Left ventricle myocardium inferior (tissue), 1 donor: ENCODE measurements around the gene LCN6. TPM values are rescaled to one million over a fixed set of nuclear protein-coding genes. Genes with fewer than 3 reads are reported as not detected.

ENCODE experiments used
- DNase-seq: peaks from one replicate; pipeline ENCODE4 v3.0.0-alpha.2; 2020
- H3K27ac ChIP-seq: fragments of 200-600 bp; replicated peaks from 2 replicates; pipeline ENCODE4 v1.8.0; 2021
- H3K27me3 ChIP-seq: fragments of 200-600 bp; 2 replicates; pipeline ENCODE4 v1.8.0; 2021; ENCODE audit warnings: low read depth
- H3K36me3 ChIP-seq: fragments of 200-600 bp; 2 replicates; pipeline ENCODE4 v1.8.0; 2021
- H3K4me1 ChIP-seq: fragments of 200-600 bp; 2 replicates; pipeline ENCODE4 v1.8.0; 2021
- H3K4me3 ChIP-seq: fragments of 200-600 bp; 2 replicates; pipeline ENCODE4 v1.8.0; 2021; ENCODE audit warnings: mild to moderate bottlenecking, moderate library complexity
- H3K9me3 ChIP-seq: fragments of 200-600 bp; replicated peaks from 2 replicates; pipeline ENCODE4 v1.8.0; 2021
- CTCF ChIP-seq: fragments of 200-600 bp; IDR thresholded peaks from 2 replicates; pipeline ENCODE4 v1.8.0; 2021; ENCODE audit warnings: antibody characterized with exemption, mild to moderate bottlenecking, borderline replicate concordance
- intact Hi-C: fragments of 100-400 bp; cut with micrococcal nuclease; formaldehyde crosslinking; loops from one replicate; pipeline ENCODE4 v1.11.0; 2022
- total RNA-seq: library from RNA; stranded (reverse); fragmentation: NEBNext Ultra II Directional; extraction: Animal tissue kit (Norgen Biotek cat#: 25700); gene quantifications from one replicate; pipeline ENCODE4 v1.2.1, GENCODE V29; 2021
- donor health status: DM: no; HTN: yes; CAD: no; lungs with severe emphysema.

The LCN6 gene
- total RNA-seq, 1 donor from 2014 or later: 14.6 TPM

DNA sequence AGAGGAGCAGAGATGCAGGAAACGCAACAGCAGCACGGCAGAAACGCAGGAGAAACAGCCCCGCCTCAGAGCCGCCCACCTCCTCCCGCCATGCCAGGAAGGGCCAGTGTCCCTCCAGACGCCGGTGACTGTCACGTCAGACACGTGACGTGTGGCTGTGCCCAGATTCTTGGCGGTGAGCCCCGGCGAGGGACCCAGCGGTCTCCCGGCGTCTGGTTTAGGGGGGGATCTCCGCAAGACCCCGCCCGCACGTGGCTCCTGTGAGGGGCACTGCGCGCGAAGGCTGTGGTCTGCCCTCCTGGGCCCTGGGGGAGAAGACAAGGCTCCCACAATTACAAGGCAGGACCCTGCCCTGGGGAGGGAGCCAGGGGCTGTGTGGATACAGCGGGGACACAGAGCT, 12.1 kb upstream of the LCN6 start:
- H3K27ac ChIP-seq: no peak overlapping the region
- TF ChIP-seq CTCF: no peak
- intact Hi-C loops: no loop called here
- peaks cover 33% of the 10 kb centered on the region for H3K4me1 ChIP-seq
- DNase-seq: no peak
- peaks cover 4% of the 10 kb centered on the region for H3K9me3 ChIP-seq
- H3K4me3 ChIP-seq: no peak overlapping the region
- no peaks in the 10 kb centered on the region for H3K36me3 ChIP-seq
- peaks cover 28% of the 10 kb centered on the region for H3K27me3 ChIP-seq

DNA sequence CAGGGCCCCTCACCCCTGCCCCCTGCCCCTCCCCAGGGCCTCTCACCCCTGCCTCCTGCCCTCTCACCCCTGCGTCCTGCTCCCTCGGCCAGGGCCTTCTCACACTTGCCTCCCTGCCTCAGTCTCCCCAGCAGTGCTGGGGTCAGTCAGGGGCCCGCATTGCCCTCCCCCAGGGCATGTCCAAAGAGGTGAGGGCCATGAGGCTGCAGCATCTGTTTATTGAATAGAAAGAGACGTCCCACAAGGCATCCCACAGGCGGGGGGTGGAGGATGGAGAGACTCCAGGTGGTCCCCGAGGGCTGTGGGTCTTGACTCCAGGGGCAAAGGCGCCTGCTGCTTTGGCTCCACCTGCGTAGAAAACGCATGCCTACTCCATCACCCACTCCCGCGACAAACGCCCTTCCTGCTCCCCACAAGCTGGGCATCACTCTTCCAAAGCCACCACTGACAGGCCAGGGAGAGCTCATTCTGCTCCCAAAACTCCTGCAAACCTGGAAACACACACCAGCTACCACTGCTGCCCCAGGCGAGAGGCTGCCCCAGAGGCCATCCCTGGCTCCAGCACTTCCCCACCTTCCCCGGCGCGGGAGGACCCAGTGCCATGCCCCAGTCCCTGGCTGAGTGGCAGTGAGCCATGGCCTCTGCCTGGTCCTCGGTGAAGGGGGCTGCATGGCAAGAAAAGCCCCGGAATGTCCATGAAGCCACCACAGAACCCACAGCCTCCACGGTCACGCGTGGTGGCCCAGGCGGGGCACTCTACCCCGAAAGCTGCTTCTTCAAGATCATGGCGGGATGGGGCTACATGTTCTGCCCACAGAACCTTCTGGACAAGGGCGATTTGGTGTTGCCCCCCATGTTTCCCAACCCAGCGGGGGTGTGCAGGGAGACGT, 11.4 kb upstream of the LCN6 start:
- Histone ChIP-seq H3K27me3 (peaks cover 28% of the 10 kb centered on the region), H3K36me3 (no peaks in the 10 kb centered on the region), H3K4me3 (no peak overlapping the region), H3K9me3 (peaks cover 4% of the 10 kb centered on the region), H3K27ac (no peak overlapping the region), H3K4me1 (peaks cover 29% of the 10 kb centered on the region)
- TF ChIP-seq CTCF: no peak
- DNase-seq: no peak
- intact Hi-C loops: no loop called here

DNA sequence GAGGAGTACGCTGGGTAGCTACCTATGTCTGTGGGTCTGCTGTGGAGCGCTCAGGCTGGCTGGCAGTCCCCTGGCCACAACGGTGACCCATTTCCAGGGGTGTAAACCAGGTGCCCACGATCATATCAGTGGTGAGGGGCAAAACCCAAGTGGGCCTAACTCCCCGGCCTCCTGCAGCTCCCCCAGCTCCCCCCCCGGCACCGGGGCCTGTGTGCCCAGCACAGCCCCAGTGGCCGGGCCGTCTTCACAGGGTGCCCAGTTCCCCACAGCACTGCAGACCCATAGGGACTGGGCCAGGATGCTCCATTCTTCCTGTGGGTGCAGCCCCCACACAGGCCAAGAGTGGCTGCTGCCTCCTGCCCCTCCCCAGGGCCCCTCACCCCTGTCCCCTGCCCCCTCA, 10.7 kb upstream of the LCN6 start:
- no peak overlapping the region for H3K27ac ChIP-seq
- TF ChIP-seq CTCF: no peak
- H3K27me3 ChIP-seq: peaks cover 23% of the 10 kb centered on the region
- H3K4me3 ChIP-seq: no peak overlapping the region
- H3K9me3 ChIP-seq: peaks cover 4% of the 10 kb centered on the region
- intact Hi-C loops: no loop called here
- no peak for DNase-seq
- peaks cover 25% of the 10 kb centered on the region for H3K4me1 ChIP-seq
- no peaks in the 10 kb centered on the region for H3K36me3 ChIP-seq

DNA sequence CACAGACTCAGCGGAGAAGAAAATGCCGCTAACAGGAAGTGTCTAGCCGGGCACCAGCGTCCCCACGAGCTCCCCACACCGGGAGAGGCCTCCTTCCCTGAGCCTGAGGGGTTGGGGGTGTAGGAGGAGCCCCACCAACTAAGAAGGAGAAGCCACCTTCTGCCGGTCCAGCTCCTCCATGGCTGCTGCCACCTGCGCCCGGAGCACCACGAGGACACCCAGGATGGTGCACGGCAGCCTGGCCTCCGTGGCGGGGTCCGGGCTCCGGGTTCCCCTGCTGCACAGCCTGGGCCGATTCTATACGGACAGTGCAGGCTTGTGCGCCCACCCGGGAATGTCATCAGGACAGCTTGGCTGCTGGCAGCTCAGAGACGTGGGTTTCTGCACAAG, 9.4 kb upstream of the LCN6 start:
- no peaks in the 10 kb centered on the region for H3K36me3 ChIP-seq
- H3K9me3 ChIP-seq: peaks cover 4% of the 10 kb centered on the region
- intact Hi-C loops: no loop called here
- H3K4me3 ChIP-seq: no peak overlapping the region
- DNase-seq: no peak
- H3K27ac ChIP-seq: no peak overlapping the region
- H3K4me1 ChIP-seq: peaks cover 15% of the 10 kb centered on the region
- H3K27me3 ChIP-seq: peaks cover 11% of the 10 kb centered on the region
- TF ChIP-seq CTCF: no peak

DNA sequence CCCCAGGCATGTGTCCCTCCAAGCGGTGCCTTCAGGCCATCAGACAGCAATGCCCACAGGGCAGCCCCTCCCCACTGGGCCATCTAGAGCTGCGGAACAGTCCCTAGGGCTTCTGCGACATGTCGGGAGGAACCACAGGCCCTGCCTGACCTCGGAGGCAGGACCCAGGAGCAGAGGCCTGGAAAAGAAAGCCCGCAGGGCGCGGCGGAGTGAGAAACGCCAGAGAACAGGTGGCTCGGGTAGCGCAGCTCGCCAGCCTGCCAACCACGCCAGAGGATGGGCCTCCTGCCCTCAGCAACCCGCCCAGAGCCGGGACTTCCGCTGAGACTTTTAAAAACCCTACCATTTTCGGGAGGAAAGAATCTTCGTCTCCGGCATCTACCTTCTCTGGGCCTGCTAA, 9.0 kb upstream of the LCN6 start:
- no peak for TF ChIP-seq CTCF
- Histone ChIP-seq H3K36me3 (no peaks in the 10 kb centered on the region), H3K4me1 (peaks cover 12% of the 10 kb centered on the region), H3K4me3 (no peak overlapping the region), H3K27ac (no peak overlapping the region), H3K27me3 (peaks cover 7% of the 10 kb centered on the region), H3K9me3 (peaks cover 4% of the 10 kb centered on the region)
- intact Hi-C loops: no loop called here
- DNase-seq: no peak
